Endodermal cell (in vitro differentiated cells): Measurements from ENCODE around the gene PHLDB2. TPM values are rescaled to one million over a fixed set of nuclear protein-coding genes. Genes with fewer than 3 reads are reported as not detected.

Experiments
- DNase-seq: peaks from one replicate; pipeline ENCODE4 v3.0.0-alpha.2; 2017
- H3K27ac ChIP-seq: 2 replicates; pipeline ENCODE4 v1.5.1; 2013; ENCODE audit warnings: mild to moderate bottlenecking, low read depth, low read length, moderate library complexity
- H3K27me3 ChIP-seq: 2 replicates; pipeline ENCODE4 v1.6.1; 2013; ENCODE audit warnings: mild to moderate bottlenecking, low read length, moderate library complexity; ENCODE audit not compliant: insufficient read depth, control insufficient read depth, poor library complexity, severe bottlenecking
- H3K36me3 ChIP-seq: 2 replicates; pipeline ENCODE4 v1.7.0; 2013; ENCODE audit warnings: mild to moderate bottlenecking, low read length, moderate library complexity; ENCODE audit not compliant: control insufficient read depth, insufficient read depth
- H3K4me1 ChIP-seq: one replicate; pipeline ENCODE4 v1.7.0; 2013; ENCODE audit warnings: low read length; ENCODE audit not compliant: control insufficient read depth, insufficient read depth
- H3K4me3 ChIP-seq: 2 replicates; pipeline ENCODE4 v1.5.1; 2013; ENCODE audit warnings: mild to moderate bottlenecking, low read length, moderate library complexity
- H3K9ac ChIP-seq: 2 replicates; pipeline ENCODE4 v1.6.1; 2013; ENCODE audit warnings: mild to moderate bottlenecking, low read length, moderate library complexity; ENCODE audit not compliant: poor library complexity, severe bottlenecking; ENCODE audit errors: extremely low read depth
- H3K9me3 ChIP-seq: 2 replicates; pipeline ENCODE4 v1.6.1; 2013; ENCODE audit warnings: mild to moderate bottlenecking, low read length, moderate library complexity; ENCODE audit not compliant: control insufficient read depth
- H3K27ac Mint-ChIP-seq: 2 replicates; pipeline ENCODE4 v1.8.0; 2020; ENCODE audit warnings: mixed read lengths
- H3K27me3 Mint-ChIP-seq: 2 replicates; pipeline ENCODE4 v1.8.0; 2021; ENCODE audit warnings: mild to moderate bottlenecking, mixed read lengths; ENCODE audit not compliant: insufficient read depth
- H3K36me3 Mint-ChIP-seq: 2 replicates; pipeline ENCODE4 v1.8.0; 2020; ENCODE audit warnings: low read depth, mixed read lengths
- H3K4me1 Mint-ChIP-seq: 2 replicates; pipeline ENCODE4 v1.8.0; 2020; ENCODE audit warnings: mixed read lengths
- H3K4me3 Mint-ChIP-seq: 2 replicates; pipeline ENCODE4 v1.8.0; 2020; ENCODE audit warnings: mild to moderate bottlenecking, moderate library complexity, mixed read lengths
- H3K9me3 Mint-ChIP-seq: 2 replicates; pipeline ENCODE4 v1.8.0; 2020; ENCODE audit warnings: mild to moderate bottlenecking, mixed read lengths
- WGBS, 2 experiments: methylation state at CpG; one replicate each; pipeline versions ENCODE4 v1.1.5 to v1.1.7; 2013; ENCODE audit warnings: missing lambda C conversion rate in 2 of 2, mixed read lengths in 1 of 2; ENCODE audit not compliant: insufficient coverage in 1 of 2, insufficient read length in 1 of 2; 5-methylcytosine and 5-hydroxymethylcytosine counted together
- total RNA-seq, 2 donors: library from RNA; stranded (reverse); fragmentation: NEBNext Ultra II Directional in 1 of 2; extraction: Animal tissue kit (Norgen Biotek cat#: 25700) in 1 of 2; gene quantifications; 2 replicates in 1 of 2; 3 replicates in 1 of 2; pipeline ENCODE4 v1.2.1, GENCODE V29; 2021
- TF ChIP-seq, protein P1 (sequence below): fragments of 200-600 bp; sonication (generic); conservative IDR thresholded peaks from 2 replicates; pipeline ENCODE4 v1.5.0; 2021; ENCODE audit warnings: antibody characterized with exemption, mild to moderate bottlenecking

PHLDB2 gene
- total RNA-seq, 2 donors from 2014 or later, result 59.5 to 67.4 TPM

DNA sequence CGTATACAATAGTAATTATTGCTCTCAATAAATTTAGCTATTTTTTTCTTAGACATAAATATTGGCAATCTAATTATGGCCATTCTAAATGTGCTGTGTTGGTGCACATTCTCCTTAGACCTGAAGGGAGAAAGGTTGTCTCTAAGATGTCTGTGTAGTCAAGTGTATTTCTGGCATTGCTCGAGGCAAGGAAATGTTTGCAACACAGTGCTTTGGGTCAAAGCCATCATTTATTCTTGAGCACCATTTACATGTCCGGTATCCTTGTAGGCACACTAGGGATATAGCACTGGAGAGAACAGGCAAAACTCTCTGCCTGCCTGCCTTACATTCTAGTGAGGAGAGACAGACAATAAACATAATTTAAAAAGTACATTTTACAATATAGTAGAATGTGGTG lies 2.6 kb upstream of the PHLDB2 start:
- Mint-ChIP-seq H3K4me1 (peaks cover 62% of the 10 kb centered on the region), H3K27me3 (peaks cover 4% of the 10 kb centered on the region), H3K27ac (no peak overlapping the region), H3K4me3 (no peak overlapping the region), H3K9me3 (no peaks in the 10 kb centered on the region), H3K36me3 (no peaks in the 10 kb centered on the region)
- Histone ChIP-seq H3K27me3 (no peaks in the 10 kb centered on the region), H3K9me3 (no peaks in the 10 kb centered on the region), H3K27ac (no peak overlapping the region), H3K4me1 (peaks cover 2% of the 10 kb centered on the region), H3K4me3 (no peak overlapping the region), H3K9ac (no peak overlapping the region), H3K36me3 (no peaks in the 10 kb centered on the region)
- TF ChIP-seq, protein P1, sequence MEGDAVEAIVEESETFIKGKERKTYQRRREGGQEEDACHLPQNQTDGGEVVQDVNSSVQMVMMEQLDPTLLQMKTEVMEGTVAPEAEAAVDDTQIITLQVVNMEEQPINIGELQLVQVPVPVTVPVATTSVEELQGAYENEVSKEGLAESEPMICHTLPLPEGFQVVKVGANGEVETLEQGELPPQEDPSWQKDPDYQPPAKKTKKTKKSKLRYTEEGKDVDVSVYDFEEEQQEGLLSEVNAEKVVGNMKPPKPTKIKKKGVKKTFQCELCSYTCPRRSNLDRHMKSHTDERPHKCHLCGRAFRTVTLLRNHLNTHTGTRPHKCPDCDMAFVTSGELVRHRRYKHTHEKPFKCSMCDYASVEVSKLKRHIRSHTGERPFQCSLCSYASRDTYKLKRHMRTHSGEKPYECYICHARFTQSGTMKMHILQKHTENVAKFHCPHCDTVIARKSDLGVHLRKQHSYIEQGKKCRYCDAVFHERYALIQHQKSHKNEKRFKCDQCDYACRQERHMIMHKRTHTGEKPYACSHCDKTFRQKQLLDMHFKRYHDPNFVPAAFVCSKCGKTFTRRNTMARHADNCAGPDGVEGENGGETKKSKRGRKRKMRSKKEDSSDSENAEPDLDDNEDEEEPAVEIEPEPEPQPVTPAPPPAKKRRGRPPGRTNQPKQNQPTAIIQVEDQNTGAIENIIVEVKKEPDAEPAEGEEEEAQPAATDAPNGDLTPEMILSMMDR, result no peak
- no peak for DNase-seq
- WGBS, 2 experiments, result 94 to 100% methylated on average over 1 to 3 of the region's 3 CpGs

DNA sequence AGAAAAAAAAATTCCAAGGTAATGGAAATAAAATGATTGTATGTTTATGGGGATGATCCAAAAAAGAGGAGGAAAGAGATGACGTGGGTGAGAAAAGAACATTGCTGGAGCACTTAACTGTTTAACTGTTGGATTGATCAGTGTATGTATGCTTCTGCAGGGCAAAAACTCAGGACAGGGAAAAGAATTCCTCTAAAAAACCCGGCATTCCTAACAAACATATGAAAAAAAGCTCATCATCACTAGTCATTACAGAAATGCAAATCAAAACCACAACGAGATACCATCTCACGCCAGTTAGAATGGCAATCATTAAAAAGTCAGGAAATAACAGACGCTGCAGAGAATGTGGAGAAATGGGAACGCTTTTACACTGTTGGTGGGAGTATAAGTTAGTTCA lies 1.6 kb upstream of the PHLDB2 start:
- Mint-ChIP-seq H3K27ac (no peak overlapping the region), H3K9me3 (no peaks in the 10 kb centered on the region), H3K36me3 (no peaks in the 10 kb centered on the region), H3K4me1 (peaks cover 60% of the 10 kb centered on the region), H3K4me3 (no peak overlapping the region), H3K27me3 (peaks cover 4% of the 10 kb centered on the region)
- no peaks in the 10 kb centered on the region for H3K36me3 ChIP-seq
- TF ChIP-seq, protein P1, result no peak
- H3K27ac ChIP-seq, result no peak overlapping the region
- H3K9ac ChIP-seq, result no peak overlapping the region
- DNase-seq, result no peak
- H3K4me3 ChIP-seq, result no peak overlapping the region
- 78 to 79% methylated on average over 5 to 6 of the region's 6 CpGs for WGBS, 2 experiments
- peaks cover 4% of the 10 kb centered on the region for H3K4me1 ChIP-seq
- H3K9me3 ChIP-seq, result no peaks in the 10 kb centered on the region
- H3K27me3 ChIP-seq, result no peaks in the 10 kb centered on the region

DNA sequence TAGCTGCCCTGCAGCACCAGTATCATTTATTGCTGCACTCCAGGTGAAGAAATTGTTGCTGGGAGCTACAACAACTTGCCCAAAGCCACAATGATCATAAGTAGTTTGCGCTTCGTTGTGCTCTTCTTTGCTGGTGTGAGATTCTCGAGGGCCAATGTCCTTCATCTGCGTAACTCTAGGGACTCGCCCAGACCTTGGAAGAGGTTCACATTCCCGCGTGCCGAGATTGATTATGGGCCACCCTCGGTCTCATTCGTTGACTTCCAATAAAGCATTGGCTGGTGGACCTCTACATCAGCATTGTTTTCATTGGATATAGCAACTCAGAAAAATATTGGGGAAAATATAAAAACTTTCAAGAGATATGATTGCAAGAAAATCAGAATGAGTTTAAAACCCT lies 423 bp upstream of the PHLDB2 start:
- Mint-ChIP-seq H3K4me3 (peak overlapping the region; percentile 95), H3K27me3 (peaks cover 4% of the 10 kb centered on the region), H3K36me3 (no peaks in the 10 kb centered on the region), H3K27ac (peak overlapping the region; percentile 95), H3K9me3 (no peaks in the 10 kb centered on the region), H3K4me1 (peaks cover 66% of the 10 kb centered on the region)
- Histone ChIP-seq H3K27ac (no peak overlapping the region), H3K27me3 (no peaks in the 10 kb centered on the region), H3K36me3 (no peaks in the 10 kb centered on the region), H3K4me1 (peaks cover 11% of the 10 kb centered on the region), H3K4me3 (peak overlapping the region; percentile 92), H3K9ac (peak overlapping the region; percentile 88), H3K9me3 (no peaks in the 10 kb centered on the region)
- TF ChIP-seq, protein P1, result no peak
- WGBS, 2 experiments, result 33 to 35% methylated on average over 9 to 10 of the region's 10 CpGs
- DNase-seq, result peak; percentile 48
